Calu3 (cell line): Measurements from ENCODE around the gene GSTA4. TPM values are rescaled to one million over a fixed set of nuclear protein-coding genes. Genes with fewer than 3 reads are reported as not detected.

ENCODE experiments used
- BruUV-seq: library from RNA; stranded (reverse); fragments of 400-500 nt; replicated peaks from 2 replicates; lab custom pipeline; 2021; lab: Mats Ljungman, UMichigan
- CTCF ChIA-PET: fragments of 300-600 bp; sonication (Branson Sonifier 250); formaldehyde crosslinking; loops from one replicate; lab custom pipeline; 2022; ENCODE audit warnings: antibody characterized with exemption; lab: Charles Lee
- DNase-seq: peaks from one replicate; pipeline ENCODE4 v3.0.0; 2022
- H3K27ac Mint-ChIP-seq: one replicate; pipeline ENCODE4 v1.8.0; 2022; ENCODE audit warnings: mixed read lengths; ENCODE audit not compliant: unreplicated experiment
- H3K27me3 Mint-ChIP-seq: one replicate; pipeline ENCODE4 v1.8.0; 2022; ENCODE audit warnings: mixed read lengths; ENCODE audit not compliant: unreplicated experiment
- H3K36me3 Mint-ChIP-seq: one replicate; pipeline ENCODE4 v1.8.0; 2022; ENCODE audit warnings: mild to moderate bottlenecking, moderate library complexity, mixed read lengths; ENCODE audit not compliant: insufficient read depth, unreplicated experiment
- H3K4me1 Mint-ChIP-seq: one replicate; pipeline ENCODE4 v1.8.0; 2022; ENCODE audit warnings: mild to moderate bottlenecking, low read depth, mixed read lengths; ENCODE audit not compliant: unreplicated experiment
- H3K4me3 Mint-ChIP-seq: one replicate; pipeline ENCODE4 v1.8.0; 2022; ENCODE audit warnings: mild to moderate bottlenecking, low read depth, moderate library complexity, mixed read lengths; ENCODE audit not compliant: unreplicated experiment
- H3K9me3 Mint-ChIP-seq: one replicate; pipeline ENCODE4 v1.8.0; 2022; ENCODE audit warnings: low read depth, mixed read lengths; ENCODE audit not compliant: unreplicated experiment
- intact Hi-C: fragments of 100-400 bp; cut with micrococcal nuclease; formaldehyde crosslinking; loops from one replicate; pipeline ENCODE4 v1.10.0; 2022; ENCODE audit not compliant: unreplicated experiment
- total RNA-seq: library from RNA; stranded (reverse); gene quantifications from 2 replicates; pipeline ENCODE4 v1.2.3, GENCODE V29; 2022
- TF ChIP-seq, protein P1 (sequence below): fragments of 200-600 bp; IDR thresholded peaks from one replicate; pipeline ENCODE4 v1.8.0; 2022; ENCODE audit warnings: antibody characterized with exemption; ENCODE audit not compliant: unreplicated experiment

The GSTA4 gene
- total RNA-seq, 1 experiment from 2014 or later, result 0.38 TPM

- Mint-ChIP-seq H3K4me3 (peak overlapping the region; percentile 84), H3K9me3 (no peaks in the 10 kb centered on the region), H3K27me3 (peaks cover 7% of the 10 kb centered on the region), H3K27ac (peak overlapping the region; percentile 88), H3K4me1 (peaks cover 31% of the 10 kb centered on the region), H3K36me3 (peaks cover 28% of the 10 kb centered on the region)
- TF ChIP-seq, protein P1, sequence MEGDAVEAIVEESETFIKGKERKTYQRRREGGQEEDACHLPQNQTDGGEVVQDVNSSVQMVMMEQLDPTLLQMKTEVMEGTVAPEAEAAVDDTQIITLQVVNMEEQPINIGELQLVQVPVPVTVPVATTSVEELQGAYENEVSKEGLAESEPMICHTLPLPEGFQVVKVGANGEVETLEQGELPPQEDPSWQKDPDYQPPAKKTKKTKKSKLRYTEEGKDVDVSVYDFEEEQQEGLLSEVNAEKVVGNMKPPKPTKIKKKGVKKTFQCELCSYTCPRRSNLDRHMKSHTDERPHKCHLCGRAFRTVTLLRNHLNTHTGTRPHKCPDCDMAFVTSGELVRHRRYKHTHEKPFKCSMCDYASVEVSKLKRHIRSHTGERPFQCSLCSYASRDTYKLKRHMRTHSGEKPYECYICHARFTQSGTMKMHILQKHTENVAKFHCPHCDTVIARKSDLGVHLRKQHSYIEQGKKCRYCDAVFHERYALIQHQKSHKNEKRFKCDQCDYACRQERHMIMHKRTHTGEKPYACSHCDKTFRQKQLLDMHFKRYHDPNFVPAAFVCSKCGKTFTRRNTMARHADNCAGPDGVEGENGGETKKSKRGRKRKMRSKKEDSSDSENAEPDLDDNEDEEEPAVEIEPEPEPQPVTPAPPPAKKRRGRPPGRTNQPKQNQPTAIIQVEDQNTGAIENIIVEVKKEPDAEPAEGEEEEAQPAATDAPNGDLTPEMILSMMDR, result no peak
- intact Hi-C loops, result loop anchor here (5.0 to 10.0 kb wide), 2 partner anchors 112 to 269 kb away; no protein-coding TSS in a partner anchor
- CTCF ChIA-PET, result interaction anchor here (1.4 kb wide), 1 partner anchor 113 kb away, joined by 3 read pairs; no protein-coding TSS in a partner anchor
- BruUV-seq, result no TSS peak
- no peak for DNase-seq
Measured at GRCh38 chr6:52994031-52994838, 849 bp downstream of the GSTA4 start.

- Mint-ChIP-seq H3K9me3 (no peaks in the 10 kb centered on the region), H3K27me3 (peaks cover 17% of the 10 kb centered on the region), H3K4me1 (peaks cover 31% of the 10 kb centered on the region), H3K36me3 (peaks cover 28% of the 10 kb centered on the region), H3K27ac (no peak overlapping the region), H3K4me3 (no peak overlapping the region)
- CTCF ChIA-PET, result no interaction called here
- TF ChIP-seq, protein P1, result no peak
- no TSS peak for BruUV-seq
- intact Hi-C loops, result loop anchor here (5.0 to 10.0 kb wide), 2 partner anchors 111 to 268 kb away; no protein-coding TSS in a partner anchor
- no peak for DNase-seq
Measured at GRCh38 chr6:52992980-52993920, 1.8 kb downstream of the GSTA4 start.

- H3K9me3 Mint-ChIP-seq, result no peaks in the 10 kb centered on the region
- intact Hi-C loops, result loop anchor here (5.0 to 10.0 kb wide), 2 partner anchors 108 to 266 kb away; no protein-coding TSS in a partner anchor
Measured at GRCh38 chr6:52990342-52990741, 4.7 kb downstream of the GSTA4 start.

DNA sequence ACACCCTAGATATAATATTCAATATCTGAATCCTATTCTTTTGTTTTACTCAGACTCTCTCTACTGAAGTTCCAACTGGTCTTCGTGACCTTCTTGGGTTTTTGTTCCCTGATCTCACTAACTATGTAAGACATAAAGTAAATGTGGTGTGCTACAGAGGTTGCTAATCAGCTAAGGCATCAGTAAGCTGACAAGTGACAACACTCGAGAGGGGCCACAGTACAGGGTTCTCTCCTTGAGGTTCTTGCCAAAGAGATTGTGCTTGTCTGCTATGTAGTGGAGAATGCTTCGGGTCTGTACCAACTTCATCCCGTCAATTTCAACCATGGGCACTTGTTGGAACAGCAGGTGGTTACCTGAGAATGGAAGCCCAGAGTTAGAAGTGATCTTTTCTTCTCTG, 9.9 kb downstream of the GSTA4 start:
- DNase-seq, result no peak
- H3K27me3 Mint-ChIP-seq, result peaks cover 51% of the 10 kb centered on the region
- intact Hi-C loops, result no loop called here
- no peaks in the 10 kb centered on the region for H3K9me3 Mint-ChIP-seq
- no peak overlapping the region for H3K27ac Mint-ChIP-seq
- BruUV-seq, result no TSS peak
- H3K4me3 Mint-ChIP-seq, result no peak overlapping the region
- peaks cover 12% of the 10 kb centered on the region for H3K4me1 Mint-ChIP-seq
- H3K36me3 Mint-ChIP-seq, result no peaks in the 10 kb centered on the region
- CTCF ChIA-PET, result no interaction called here
- TF ChIP-seq, protein P1, result no peak

More at GRCh38 chr6:52990342-52990741, 4.7 kb downstream of the GSTA4 start:
- Mint-ChIP-seq H3K27ac (no peak overlapping the region), H3K4me1 (peaks cover 22% of the 10 kb centered on the region), H3K27me3 (peaks cover 38% of the 10 kb centered on the region), H3K36me3 (peaks cover 11% of the 10 kb centered on the region), H3K4me3 (no peak overlapping the region)
- CTCF ChIA-PET, result no interaction called here
- DNase-seq, result peak; percentile 5
- BruUV-seq, result no TSS peak
- TF ChIP-seq, protein P1, result no peak
